ENCODE results near the gene EGR1. TPM values are rescaled to one million over a fixed set of nuclear protein-coding genes. Genes with fewer than 3 reads are reported as not detected.

EGR1 gene
- total RNA-seq, 1 donor from 2014 or later: 0.82 TPM

GRCh38 chr5:138450971-138451370 is 14.3 kb upstream of the EGR1 start:
- DNase-seq (ENCODE audit: low spot score in 2 of 2): no peak
- no peak for FAIRE-seq

- DNase-seq (ENCODE audit: low spot score in 2 of 2): no peak
- FAIRE-seq: no peak
Observed at GRCh38 chr5:138452720-138453119, 12.6 kb upstream of the EGR1 start.

GRCh38 chr5:138453590-138453989 is 11.7 kb upstream of the EGR1 start:
- no peak for FAIRE-seq
- DNase-seq (ENCODE audit: low spot score in 2 of 2): no peak

- no peak for FAIRE-seq
- DNase-seq (ENCODE audit: low spot score in 2 of 2): no peak
Observed at GRCh38 chr5:138454121-138454520, 11.2 kb upstream of the EGR1 start.

- FAIRE-seq (no peak), DNase-seq (ENCODE audit: low spot score in 2 of 2) (no peak)
Observed at GRCh38 chr5:138455232-138455930, 9.9 kb upstream of the EGR1 start.

GRCh38 chr5:138457531-138458275 is 7.6 kb upstream of the EGR1 start:
- no peak for DNase-seq (ENCODE audit: low spot score in 2 of 2)
- no peak for FAIRE-seq

GRCh38 chr5:138458384-138458783 is 6.9 kb upstream of the EGR1 start:
- DNase-seq (ENCODE audit: low spot score in 2 of 2) (peak in 1 of 2 donors; percentile 69), FAIRE-seq (no peak)

- FAIRE-seq (no peak), DNase-seq (ENCODE audit: low spot score in 2 of 2) (no peak)
Observed at GRCh38 chr5:138458856-138459255, 6.4 kb upstream of the EGR1 start.

GRCh38 chr5:138459311-138459933 is 5.9 kb upstream of the EGR1 start:
- no peak for FAIRE-seq
- no peak for DNase-seq (ENCODE audit: low spot score in 2 of 2)

- FAIRE-seq: no peak
Observed at GRCh38 chr5:138460032-138460693, 5.1 kb upstream of the EGR1 start.

GRCh38 chr5:138461343-138462125 is 3.7 kb upstream of the EGR1 start:
- DNase-seq (ENCODE audit: low spot score in 2 of 2): no peak
- FAIRE-seq: no peak

More at GRCh38 chr5:138460032-138460693, 5.1 kb upstream of the EGR1 start:
- DNase-seq (ENCODE audit: low spot score in 2 of 2): no peak

- DNase-seq (ENCODE audit: low spot score in 2 of 2) (no peak), FAIRE-seq (no peak)
Observed at GRCh38 chr5:138463419-138464007, 1.8 kb upstream of the EGR1 start.

- DNase-seq (ENCODE audit: low spot score in 2 of 2) (peak; percentile 89 to 90), FAIRE-seq (no peak)
Observed at GRCh38 chr5:138464008-138464387, 1.3 kb upstream of the EGR1 start.

GRCh38 chr5:138464388-138465260 is 655 bp upstream of the EGR1 start:
- DNase-seq (ENCODE audit: low spot score in 2 of 2) (peak; percentile 92 to 99), FAIRE-seq (peak; percentile 71)

GRCh38 chr5:138466125-138466899 is 1.0 kb downstream of the EGR1 start:
- no peak for FAIRE-seq

GRCh38 chr5:138466900-138467710 is 1.8 kb downstream of the EGR1 start:
- no peak for FAIRE-seq
- no peak for DNase-seq (ENCODE audit: low spot score in 2 of 2)

More at GRCh38 chr5:138466125-138466899, 1.0 kb downstream of the EGR1 start:
- no peak for DNase-seq (ENCODE audit: low spot score in 2 of 2)

GRCh38 chr5:138467711-138468132 is 2.4 kb downstream of the EGR1 start:
- FAIRE-seq: no peak
- no peak for DNase-seq (ENCODE audit: low spot score in 2 of 2)

Data from frontal cortex (tissue), 4 donors.